Neural cell (in vitro differentiated cells): ENCODE measurements around the gene NUP62. TPM values are rescaled to one million over a fixed set of nuclear protein-coding genes. Genes with fewer than 3 reads are reported as not detected.

ENCODE experiments used
- H2AFZ ChIP-seq: fragments of 200-600, 300-800 bp; sonication (generic), shearing (Covaris generic); 2 replicates; pipeline ENCODE4 v1.6.0; 2014; ENCODE audit warnings: low read depth, mild to moderate bottlenecking, antibody characterized with exemption, low read length, moderate library complexity
- H3F3A ChIP-seq: fragments of 200-600 bp; shearing (Covaris generic); 2 replicates; pipeline ENCODE4 v1.6.1; 2016; ENCODE audit warnings: mild to moderate bottlenecking, moderate library complexity, mixed read lengths, antibody characterized with exemption, low read length; ENCODE audit not compliant: insufficient read depth, poor library complexity, severe bottlenecking
- H3K27ac ChIP-seq: fragments of 200-600, 300-800 bp; sonication (generic), shearing (Covaris generic); 2 replicates; pipeline ENCODE4 v1.5.1; 2014; ENCODE audit warnings: mild to moderate bottlenecking, low read length, moderate library complexity
- H3K27me3 ChIP-seq: fragments of 300-800, 200-600 bp; sonication (generic), shearing (Covaris generic); 2 replicates; pipeline ENCODE4 v1.6.0; 2014; ENCODE audit warnings: mild to moderate bottlenecking, low read depth, low read length, moderate library complexity; ENCODE audit not compliant: insufficient read depth
- H3K36me3 ChIP-seq: fragments of 300-800, 200-600 bp; sonication (generic), shearing (Covaris generic); 2 replicates; pipeline ENCODE4 v1.5.1; 2014; ENCODE audit warnings: mild to moderate bottlenecking, antibody characterized with exemption, low read length, moderate library complexity; ENCODE audit not compliant: insufficient read depth
- H3K4me2 ChIP-seq: fragments of 300-800, 200-600 bp; sonication (generic), shearing (Covaris generic); 2 replicates; pipeline ENCODE4 v1.6.0; 2014; ENCODE audit warnings: mild to moderate bottlenecking, low read length
- H3K4me3 ChIP-seq: fragments of 300-800, 200-600 bp; sonication (generic), shearing (Covaris generic); 2 replicates; pipeline ENCODE4 v1.5.1; 2014; ENCODE audit warnings: mild to moderate bottlenecking, low read length, moderate library complexity
- H3K79me2 ChIP-seq: fragments of 200-600 bp; shearing (Covaris generic); replicated peaks from 2 replicates; pipeline ENCODE4 v1.6.0; 2014; ENCODE audit warnings: mild to moderate bottlenecking, low read length, moderate library complexity; ENCODE audit not compliant: insufficient read depth
- H3K9ac ChIP-seq: fragments of 300-800, 200-600 bp; sonication (generic), shearing (Covaris generic); 2 replicates; pipeline ENCODE4 v1.6.1; 2016; ENCODE audit warnings: mild to moderate bottlenecking, low read length, mixed read lengths
- H3K9me2 ChIP-seq: fragments of 200-600 bp; shearing (Covaris generic); 2 replicates; pipeline ENCODE4 v1.6.1; 2016; ENCODE audit warnings: mild to moderate bottlenecking, low read length, mixed read lengths; ENCODE audit not compliant: insufficient read depth
- H3K9me3 ChIP-seq: fragments of 200-600, 300-800 bp; sonication (generic), shearing (Covaris generic); 2 replicates; pipeline ENCODE4 v1.6.1; 2016; ENCODE audit warnings: mild to moderate bottlenecking, mixed run types, low read length, moderate library complexity, mixed read lengths
- H4K20me1 ChIP-seq: fragments of 200-600 bp; shearing (Covaris generic); 2 replicates; pipeline ENCODE4 v1.6.1; 2016; ENCODE audit warnings: mild to moderate bottlenecking, mixed run types; ENCODE audit not compliant: insufficient read depth
- CTCF ChIP-seq: fragments of 450-650 bp; IDR thresholded peaks from 2 replicates; pipeline ENCODE4 v1.5.1; 2014; ENCODE audit warnings: antibody characterized with exemption, mild to moderate bottlenecking, moderate library complexity; ENCODE audit not compliant: poor library complexity, severe bottlenecking
- EP300 ChIP-seq: fragments of 450-650 bp; conservative IDR thresholded peaks from 2 replicates; pipeline ENCODE4 v1.6.1; 2014; ENCODE audit warnings: antibody characterized with exemption, mild to moderate bottlenecking, moderate library complexity; ENCODE audit not compliant: poor library complexity, severe bottlenecking
- EZH2 ChIP-seq: fragments of 200-600, 300-800 bp; shearing (Covaris generic), sonication (generic); IDR thresholded peaks from 2 replicates; pipeline ENCODE4 v1.6.1; 2014; ENCODE audit warnings: antibody characterized with exemption, low read length, borderline replicate concordance, mild to moderate bottlenecking; ENCODE audit not compliant: insufficient read depth, poor library complexity, severe bottlenecking
- MXI1 ChIP-seq: fragments of 450-650 bp; conservative IDR thresholded peaks from 2 replicates; pipeline ENCODE4 v1.6.1; 2014; ENCODE audit warnings: antibody characterized with exemption, mild to moderate bottlenecking; ENCODE audit not compliant: poor library complexity, severe bottlenecking
- POLR2AphosphoS5 ChIP-seq: IDR thresholded peaks from 2 replicates; pipeline ENCODE4 v1.6.1; 2012
- RAD21 ChIP-seq: fragments of 450-650 bp; conservative IDR thresholded peaks from 2 replicates; pipeline ENCODE4 v1.6.1; 2014; ENCODE audit warnings: antibody characterized with exemption, mild to moderate bottlenecking, moderate library complexity
- REST ChIP-seq: IDR thresholded peaks from 2 replicates; pipeline ENCODE4 v1.6.1; 2012; ENCODE audit warnings: borderline replicate concordance
- SMC3 ChIP-seq: fragments of 450-650 bp; conservative IDR thresholded peaks from 2 replicates; pipeline ENCODE4 v1.6.1; 2014; ENCODE audit warnings: antibody characterized with exemption, mild to moderate bottlenecking, moderate library complexity; ENCODE audit not compliant: poor library complexity
- TAF1 ChIP-seq: IDR thresholded peaks from 2 replicates; pipeline ENCODE4 v1.6.1; 2012; ENCODE audit warnings: low read depth
- polyA plus RNA-seq: library from polyadenylated mRNA; depleted of rRNA; stranded (reverse); fragments of >200 nt; gene quantifications from 2 replicates; pipeline ENCODE4 v1.2.3, GENCODE V29; 2014

The NUP62 gene
- polyA plus RNA-seq, 1 donor from 2014 or later = 24.9 TPM

GRCh38 chr19:49889687-49890348 lies 39.5 kb downstream of the NUP62 start:
- H2AFZ ChIP-seq = no peak overlapping the region
- H4K20me1 ChIP-seq = no peaks in the 10 kb centered on the region
- H3K9me3 ChIP-seq = no peaks in the 10 kb centered on the region
- TF ChIP-seq MXI1 = peak; percentile 18
- TF ChIP-seq CTCF = peak; percentile 67
- TF ChIP-seq SMC3 = peak; percentile 36
- no peak for TF ChIP-seq REST
- H3K9me2 ChIP-seq = no peaks in the 10 kb centered on the region
- H3K9ac ChIP-seq = no peak overlapping the region
- H3K79me2 ChIP-seq = no peaks in the 10 kb centered on the region
- H3K4me3 ChIP-seq = peak overlapping the region; percentile 56
- H3K27me3 ChIP-seq = peaks cover 8% of the 10 kb centered on the region
- H3K36me3 ChIP-seq = no peaks in the 10 kb centered on the region
- no peak overlapping the region for H3K27ac ChIP-seq
- no peaks in the 10 kb centered on the region for H3F3A ChIP-seq
- H3K4me2 ChIP-seq = no peak overlapping the region

- no peaks in the 10 kb centered on the region for H4K20me1 ChIP-seq
- H3K9me3 ChIP-seq = no peaks in the 10 kb centered on the region
- H3K4me2 ChIP-seq = no peak overlapping the region
- no peak overlapping the region for H3K27ac ChIP-seq
- H3K79me2 ChIP-seq = no peaks in the 10 kb centered on the region
- H3F3A ChIP-seq = no peaks in the 10 kb centered on the region
- H3K9me2 ChIP-seq = no peaks in the 10 kb centered on the region
- H3K36me3 ChIP-seq = no peaks in the 10 kb centered on the region
- TF ChIP-seq MXI1 (no peak), TAF1 (no peak), EZH2 (no peak), SMC3 (no peak), POLR2AphosphoS5 (no peak), RAD21 (no peak), EP300 (no peak), REST (no peak), CTCF (no peak)
- no peak overlapping the region for H3K4me3 ChIP-seq
- peaks cover 8% of the 10 kb centered on the region for H3K27me3 ChIP-seq
- no peak overlapping the region for H2AFZ ChIP-seq
- H3K9ac ChIP-seq = no peak overlapping the region
These were observed 40.1 kb downstream of the NUP62 start for GRCh38 chr19:49889038-49889686.
